Measurements from ENCODE around the gene KCNN3.

The KCNN3 gene

DNA sequence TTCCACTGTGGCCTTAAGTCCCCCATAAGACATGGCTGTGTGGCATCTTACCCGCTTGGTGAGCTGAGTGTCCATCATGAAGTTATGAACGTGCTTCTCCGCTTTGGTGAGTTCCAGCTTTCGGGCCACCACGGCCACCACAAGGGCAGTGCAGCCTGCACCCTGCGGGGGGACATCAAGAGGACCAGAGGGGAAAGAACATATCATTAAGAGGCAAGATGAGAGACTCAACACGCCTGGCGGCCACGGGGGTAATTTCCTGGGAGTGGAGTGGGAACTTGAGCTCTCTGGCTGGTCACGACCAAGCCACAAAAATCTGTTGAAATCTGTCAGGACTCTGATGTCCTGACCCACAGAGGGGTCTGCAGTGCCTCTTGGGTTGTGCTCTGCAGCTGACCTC lies 144.2 kb downstream of the KCNN3 start:
- no peak for DNase-seq

DNA sequence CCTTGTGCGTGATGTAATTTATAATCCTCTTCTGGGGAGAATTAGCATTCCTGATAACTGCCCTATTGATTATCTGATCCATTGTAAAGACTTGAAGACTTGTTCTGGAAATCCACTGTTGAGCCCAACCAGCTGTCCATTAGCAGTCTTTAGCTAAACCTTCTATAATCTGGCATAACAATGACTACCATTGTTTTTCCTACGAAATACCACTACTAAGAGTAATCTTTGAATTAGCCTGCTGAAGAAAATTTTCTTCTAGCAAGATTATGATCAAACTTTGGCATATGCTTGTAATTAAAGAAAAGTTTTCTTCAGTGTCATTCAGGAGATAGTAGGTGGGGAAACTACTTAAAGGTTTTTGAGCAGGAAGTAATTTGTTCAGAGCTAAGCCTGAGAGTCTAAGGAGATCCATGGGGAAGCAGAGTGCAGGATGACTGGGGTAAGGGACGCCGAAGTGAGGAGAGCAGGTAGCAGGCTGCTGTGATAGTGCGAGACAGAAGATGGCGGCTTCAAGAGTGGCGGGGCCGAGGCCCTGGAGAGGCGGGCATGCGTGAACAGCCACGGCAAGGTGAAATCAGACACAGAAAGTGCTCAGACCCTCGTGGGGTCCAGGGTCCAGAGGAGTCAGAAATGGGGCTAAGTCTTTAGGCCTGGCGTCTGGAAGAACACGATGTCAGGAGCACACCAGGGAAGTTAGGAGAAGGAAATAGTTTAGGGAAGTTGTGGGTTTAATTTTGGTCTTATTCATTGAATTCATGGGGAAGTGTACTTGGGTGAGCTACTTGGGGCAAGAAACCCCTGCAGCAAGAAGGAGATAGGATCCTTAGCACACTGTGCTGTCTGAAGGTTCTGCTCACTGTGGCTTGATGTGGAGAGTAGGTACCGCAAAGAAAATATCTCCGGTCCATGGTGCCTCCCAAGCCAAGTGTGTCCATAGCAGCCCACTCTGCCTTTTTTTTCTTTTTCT lies 149.5 kb downstream of the KCNN3 start:
- peak; percentile 63 to 84 (median 81) for DNase-seq

DNA sequence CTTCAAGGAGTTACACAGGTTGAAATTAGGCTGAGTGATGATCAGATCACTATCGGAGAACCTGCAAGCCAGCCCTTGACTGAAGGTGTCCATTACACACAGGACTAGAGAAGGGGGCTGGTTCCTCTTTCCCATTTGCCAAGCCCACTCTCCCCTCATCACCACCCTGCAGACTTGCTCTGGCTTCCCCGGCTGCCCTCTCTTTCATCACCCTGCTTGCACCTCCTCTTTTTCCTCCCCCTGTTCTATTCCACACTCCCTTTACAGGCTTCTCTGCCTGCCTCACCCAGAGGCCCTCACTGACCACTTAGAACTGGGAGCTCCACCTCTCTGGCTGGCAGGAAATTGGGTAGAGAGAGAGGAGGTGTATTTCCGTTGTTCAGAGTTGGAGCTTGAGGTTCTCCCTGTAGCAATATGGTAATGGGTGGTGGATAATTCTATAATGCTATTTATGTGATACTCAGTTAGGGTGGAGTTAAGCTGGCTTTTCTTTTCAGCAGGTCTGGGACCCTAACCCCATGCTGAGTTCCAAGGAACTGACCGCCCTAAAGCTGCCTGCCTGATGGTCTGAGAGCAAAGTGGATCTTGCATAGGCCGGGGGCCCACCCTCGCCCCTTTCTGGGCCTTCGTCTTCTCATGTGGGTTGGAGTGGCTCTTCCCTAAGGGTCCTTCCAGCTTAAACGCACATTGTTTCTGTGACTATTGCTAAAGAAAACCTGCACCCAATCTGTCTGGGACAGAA lies 150.3 kb downstream of the KCNN3 start:
- DNase-seq: peak; percentile 20 to 33 (median 31)

DNA sequence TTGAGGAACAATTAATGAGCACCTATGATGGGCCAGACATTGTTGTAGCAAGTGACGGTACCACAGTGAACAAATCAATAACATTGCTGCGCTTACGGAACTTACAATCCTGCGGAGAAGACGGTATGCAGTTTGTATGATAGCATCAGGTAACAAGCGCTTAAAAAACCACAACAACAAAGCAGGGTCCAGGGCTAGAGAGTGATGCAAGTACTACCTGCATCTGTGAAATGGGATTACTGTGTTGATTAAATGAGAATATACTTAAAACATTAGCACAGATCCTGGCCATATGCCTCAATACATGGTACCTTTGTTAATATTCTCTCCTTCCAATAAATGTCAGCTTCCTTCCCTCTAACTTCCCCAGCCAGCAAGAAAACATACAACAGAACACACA lies 151.5 kb downstream of the KCNN3 start:
- DNase-seq: no peak

DNA sequence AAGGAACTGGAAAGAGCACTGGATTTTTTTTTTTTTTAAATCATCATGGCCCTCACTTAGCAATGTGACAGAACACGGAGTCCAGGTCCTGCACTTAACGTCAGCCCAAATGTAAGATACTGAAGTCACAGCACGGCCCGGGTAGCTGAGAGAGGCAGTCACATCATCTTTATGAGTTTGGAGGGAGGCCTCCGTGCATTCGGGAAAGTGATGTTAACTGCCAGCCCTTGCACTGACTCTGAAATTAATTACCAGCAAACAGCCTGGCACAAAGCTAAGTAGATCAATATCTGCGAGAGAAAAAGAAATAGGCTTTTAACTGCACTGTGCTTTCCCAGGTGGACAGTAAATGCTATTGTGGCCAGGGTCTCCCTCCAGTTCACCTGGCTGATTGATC lies 152.6 kb downstream of the KCNN3 start:
- no peak for DNase-seq

DNA sequence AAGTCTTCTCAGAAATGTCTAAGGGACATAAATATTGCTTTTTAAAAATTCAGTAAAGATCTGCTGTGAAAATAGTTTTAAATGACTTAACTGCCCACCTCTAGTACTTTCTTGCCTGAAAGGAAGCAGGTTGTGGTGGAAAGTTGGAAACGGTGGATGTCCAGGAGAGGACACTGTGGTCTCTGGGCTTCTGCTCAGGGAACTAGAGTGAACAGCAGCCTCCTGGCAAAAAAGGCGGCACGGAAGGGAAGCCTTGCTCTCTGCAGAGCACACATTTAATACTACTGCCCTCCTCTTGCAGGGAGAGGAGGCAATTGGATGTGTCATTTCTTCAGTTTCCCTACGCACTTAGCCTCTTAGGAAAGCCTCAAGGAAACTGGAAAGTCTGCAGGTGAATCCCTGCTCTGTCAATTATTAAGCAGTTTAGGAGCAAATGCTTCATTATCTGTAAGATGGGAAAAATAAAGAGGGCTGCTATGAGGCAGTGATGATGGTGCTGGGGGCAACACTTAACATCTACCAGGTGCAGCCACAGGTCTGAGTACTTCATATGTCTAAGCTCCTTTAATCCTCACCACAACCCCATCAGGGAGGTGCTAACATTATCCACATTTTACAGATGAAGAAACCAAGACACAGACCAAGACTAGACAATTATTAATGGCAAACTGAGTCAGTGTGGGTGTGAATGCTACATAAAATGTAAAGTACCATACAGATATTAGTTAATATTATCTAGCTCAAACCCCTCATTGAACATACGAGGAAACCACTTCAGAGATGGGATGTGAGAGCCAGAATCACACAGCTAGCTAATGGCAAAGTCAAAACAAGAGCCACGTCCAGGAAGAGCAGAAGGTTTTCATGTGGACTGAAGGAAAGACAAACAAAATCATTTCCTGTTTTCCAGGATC lies 153.2 kb downstream of the KCNN3 start:
- no peak for DNase-seq

DNA sequence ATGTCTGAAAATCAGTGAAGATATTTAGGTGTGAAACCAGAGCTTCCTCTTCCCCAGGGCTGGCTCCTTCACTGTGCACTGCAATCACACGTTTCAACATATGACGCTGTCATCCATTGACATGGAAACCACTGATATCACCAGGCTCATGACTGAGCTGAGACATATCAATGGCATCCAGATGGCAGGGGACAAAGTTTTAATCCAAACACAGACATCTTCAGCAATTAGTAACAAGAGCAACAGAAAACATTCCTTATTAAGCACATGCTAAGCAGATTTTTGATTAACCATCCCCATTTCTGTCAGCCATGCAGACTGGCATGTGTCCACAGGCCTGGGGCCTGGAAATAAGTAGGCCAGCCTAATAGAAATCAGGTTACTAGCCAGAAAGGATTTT lies 154.1 kb downstream of the KCNN3 start:
- peak; percentile 83 to 91 (median 91) for DNase-seq

DNA sequence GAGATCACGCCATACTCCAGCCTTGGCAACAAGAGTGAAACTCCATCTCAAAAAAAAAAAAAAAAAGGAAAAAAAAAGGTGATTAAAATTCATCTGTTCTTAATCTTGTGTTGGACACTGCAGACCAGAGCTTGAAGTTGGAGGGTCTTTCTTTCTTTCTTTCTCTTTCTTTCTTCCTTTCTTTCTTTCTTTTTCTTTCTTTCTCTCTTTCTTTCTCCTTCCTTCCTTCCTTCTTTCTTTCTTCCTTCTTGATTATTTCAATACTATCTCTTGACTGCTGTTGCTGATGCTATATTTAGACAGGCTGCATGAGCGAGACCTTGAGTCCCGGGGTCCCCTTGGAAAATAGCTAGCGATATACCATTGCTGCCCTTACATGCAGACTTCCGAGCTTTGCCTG lies 154.7 kb downstream of the KCNN3 start:
- no peak for DNase-seq

DNA sequence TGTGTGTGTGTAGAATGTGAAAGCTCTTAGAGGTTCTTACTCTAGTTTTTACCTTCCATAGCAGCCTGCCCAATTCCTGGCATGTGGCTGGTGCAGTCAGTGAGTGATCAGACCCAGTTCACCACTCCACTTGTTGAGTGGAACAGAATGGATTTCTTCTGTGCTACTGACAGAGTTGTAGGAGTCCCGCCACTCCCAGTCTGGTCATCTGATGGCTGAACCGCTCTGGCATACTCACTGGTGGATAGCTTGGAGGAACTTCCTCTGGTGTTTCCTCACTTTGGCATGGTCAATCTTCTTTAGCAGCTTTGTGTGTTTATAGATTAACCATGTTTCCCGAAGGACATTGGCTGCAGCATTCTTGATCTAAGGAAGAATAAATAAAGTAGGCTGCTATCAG lies 155.4 kb downstream of the KCNN3 start:
- peak; percentile 85 to 92 (median 90) for DNase-seq

DNA sequence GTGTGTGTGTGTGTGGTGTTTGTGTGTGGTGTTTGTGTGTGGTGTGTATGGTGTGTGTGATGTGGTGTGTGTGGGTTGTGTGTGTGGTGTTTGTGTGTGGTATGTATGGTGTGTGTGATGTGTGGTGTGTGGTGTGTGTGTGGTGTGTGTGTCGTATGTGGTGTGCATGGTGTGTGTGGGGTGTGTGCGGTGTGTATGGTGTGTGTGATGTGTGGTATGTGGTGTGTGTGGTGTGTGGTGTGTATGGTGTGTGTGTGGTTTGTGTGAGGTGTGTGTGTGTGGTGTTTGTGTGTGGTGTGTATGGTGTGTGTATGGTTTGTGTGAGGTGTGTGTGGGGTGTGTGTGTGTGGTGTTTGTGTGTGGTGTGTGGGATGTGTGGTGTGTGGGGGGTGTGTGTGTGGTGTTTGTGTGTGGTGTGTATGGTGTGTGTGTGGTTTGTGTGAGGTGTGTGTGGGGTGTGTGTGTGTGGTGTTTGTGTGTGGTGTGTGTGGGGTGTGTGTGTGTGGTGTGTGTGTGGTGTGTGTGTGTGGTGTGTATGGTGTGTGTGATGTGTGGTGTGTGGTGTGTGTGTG lies 155.9 kb downstream of the KCNN3 start:
- DNase-seq: no peak

DNA sequence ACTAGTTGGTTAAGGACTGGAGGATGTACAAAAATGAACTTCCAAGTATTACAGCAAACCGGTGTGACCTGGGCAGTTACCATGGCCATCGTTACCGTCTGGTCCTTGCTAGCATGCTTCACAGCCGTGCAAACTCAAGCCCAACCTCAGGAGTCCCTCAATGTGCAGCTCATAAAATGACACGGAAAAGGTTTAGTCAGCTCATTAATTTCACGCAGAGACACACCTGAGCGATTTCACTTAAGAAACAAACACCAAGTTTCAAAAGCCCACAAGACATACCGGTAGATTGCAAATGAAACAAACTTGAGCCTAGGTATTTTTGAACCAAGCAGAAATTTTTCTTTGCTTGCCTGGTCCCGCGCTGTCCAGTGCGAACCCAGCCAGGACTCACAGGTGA lies 157.1 kb downstream of the KCNN3 start:
- DNase-seq: no peak

DNA sequence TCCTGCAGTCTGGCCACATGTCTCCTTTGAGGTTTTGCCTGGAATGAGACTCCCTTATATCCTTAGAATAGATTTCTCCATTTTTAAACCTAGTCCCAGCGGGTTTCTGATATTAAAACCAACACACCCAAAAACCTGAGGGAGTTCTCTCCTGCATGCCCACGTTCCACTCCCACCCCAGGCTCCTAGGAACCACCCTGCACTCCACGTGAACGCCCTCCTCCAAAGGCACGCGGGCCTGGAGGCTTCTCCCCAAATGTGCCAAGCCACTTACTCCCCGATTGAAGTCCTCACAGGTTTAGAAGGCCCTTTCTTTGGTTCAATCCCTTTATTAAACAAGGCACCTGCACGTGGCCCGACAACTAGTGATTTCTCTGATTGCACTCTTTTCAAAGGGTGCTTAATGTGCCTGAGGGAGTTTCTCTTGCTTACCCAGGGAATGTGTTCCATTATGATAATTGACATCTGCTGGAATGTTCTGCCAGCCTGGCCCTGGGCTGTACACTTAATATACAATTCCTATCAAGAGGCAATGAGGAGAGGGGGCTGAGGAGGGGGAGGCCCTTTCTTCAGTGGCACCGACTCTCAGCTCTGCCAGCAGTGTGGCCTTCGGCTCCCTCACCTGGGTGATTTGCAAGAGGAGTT lies 157.8 kb downstream of the KCNN3 start:
- no peak for DNase-seq

DNA sequence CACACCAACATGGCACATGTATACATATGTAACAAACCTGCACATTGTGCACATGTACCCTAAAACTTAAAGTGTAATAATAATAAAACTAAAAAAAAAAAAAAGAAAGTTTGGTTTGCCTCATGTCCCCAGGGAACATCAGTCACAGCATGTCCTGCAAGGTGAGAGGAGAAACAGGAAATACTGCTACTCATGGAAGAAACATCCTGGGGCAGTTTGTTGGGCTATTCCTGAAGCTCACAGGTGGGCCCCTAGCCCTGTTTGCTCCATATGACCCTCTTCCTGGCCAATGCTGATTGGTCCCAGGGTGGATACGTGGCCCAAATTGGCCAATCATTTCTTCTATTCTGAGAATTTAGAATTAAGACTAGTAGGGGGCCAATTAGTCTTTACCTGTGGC lies 158.7 kb downstream of the KCNN3 start:
- no peak for DNase-seq

DNA sequence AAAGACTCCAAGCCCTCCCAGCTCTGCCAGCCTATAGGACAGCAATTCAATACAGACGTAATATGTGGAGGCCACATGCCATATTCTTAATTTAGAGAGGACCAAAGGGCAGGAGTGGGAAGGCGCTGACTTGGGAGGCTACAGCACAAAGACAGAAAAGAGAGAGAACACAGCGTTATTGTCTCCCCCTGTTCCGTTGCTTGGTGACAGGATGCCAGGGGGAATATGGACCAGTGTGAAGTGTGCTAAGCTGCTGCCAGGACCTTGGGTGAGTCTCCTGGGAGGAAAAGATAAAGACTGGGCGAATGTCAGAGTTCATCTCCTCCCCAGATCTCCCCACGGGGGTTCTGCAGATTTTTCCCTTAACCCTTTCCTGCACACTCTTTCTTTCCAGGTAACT lies 160.0 kb downstream of the KCNN3 start:
- no peak for DNase-seq

DNA sequence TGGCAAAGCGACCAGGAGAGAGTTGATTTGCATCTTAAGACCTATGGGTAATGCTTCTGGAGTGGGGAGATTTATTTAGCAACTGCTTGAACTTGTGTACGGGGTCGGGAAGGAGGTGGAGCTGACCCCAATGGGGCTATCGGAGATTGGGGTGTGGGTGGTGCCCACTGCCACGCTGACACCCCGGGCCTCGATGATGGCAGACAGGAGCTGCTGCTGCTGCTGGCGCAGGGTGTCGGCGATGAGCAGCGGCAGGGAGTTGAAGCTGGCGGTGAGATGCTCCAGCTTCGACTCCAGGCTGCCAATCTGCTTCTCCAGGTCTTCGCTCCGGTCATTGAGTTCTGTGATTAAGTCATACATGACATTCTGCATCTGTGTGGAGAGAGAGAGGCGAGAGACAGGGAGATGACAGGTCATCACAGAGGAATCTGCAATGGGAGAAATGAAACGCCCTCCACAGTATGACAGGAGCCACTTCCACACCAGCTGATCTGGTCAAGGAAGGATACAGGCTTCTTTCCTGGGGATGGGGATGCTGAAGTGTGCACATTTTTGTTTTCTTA lies 162.1 kb downstream of the KCNN3 start:
- no peak for DNase-seq

DNA sequence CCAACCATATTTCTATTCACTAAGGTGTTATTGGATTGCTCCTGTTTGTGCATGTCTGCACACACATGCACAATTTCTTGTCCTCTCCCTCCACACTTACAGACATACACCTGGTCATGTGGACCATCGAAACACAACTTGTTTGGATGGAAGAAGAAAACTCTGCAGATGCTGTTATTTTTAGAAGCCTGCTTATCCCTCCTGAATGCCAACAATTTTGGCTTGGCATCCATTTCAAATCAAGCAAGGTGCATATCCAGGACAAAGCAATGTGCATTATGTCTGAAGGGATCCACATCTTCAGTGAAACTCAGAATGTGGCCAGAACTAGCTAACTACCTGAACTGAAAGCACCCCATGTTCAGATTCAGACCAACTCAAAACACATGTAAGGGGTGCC lies 163.2 kb downstream of the KCNN3 start:
- DNase-seq: no peak

DNA sequence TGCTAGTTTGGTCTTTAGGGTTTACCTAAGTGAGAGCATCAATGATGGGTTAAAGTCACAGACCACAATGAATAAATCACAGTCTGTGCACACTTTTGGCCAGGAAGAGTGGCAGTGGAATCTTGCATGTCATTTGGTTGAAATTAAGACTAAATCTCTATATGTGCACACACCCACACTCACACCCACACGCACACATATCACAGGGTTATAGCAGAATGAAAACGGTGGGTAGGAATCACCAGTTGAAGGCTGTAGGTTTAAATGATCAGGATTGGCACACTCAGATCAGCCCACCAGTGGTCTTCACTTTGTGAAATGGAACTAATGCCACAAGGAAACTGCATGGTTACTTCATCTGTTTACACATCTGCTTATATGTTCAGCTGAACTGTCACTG lies 164.5 kb downstream of the KCNN3 start:
- no peak for DNase-seq

DNA sequence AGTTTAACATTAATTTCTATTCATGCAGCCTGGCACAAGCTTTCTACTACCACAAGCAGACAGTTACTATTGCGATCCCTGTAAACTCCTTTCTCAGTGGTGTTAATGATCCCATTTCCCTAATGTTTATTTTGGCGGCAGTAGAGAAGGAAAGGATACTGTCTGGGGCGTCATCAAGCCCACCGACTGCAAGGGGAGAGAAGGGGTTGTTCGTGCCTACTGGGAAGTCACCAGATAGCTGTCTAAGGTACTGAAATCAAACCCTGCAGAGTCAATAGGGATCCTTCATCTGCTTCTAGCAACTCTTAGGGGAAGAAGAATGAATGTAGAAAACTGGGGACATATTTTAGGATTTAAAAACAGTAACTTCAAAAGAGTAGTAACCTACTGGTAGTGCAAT lies 166.9 kb downstream of the KCNN3 start:
- DNase-seq: no peak

DNA sequence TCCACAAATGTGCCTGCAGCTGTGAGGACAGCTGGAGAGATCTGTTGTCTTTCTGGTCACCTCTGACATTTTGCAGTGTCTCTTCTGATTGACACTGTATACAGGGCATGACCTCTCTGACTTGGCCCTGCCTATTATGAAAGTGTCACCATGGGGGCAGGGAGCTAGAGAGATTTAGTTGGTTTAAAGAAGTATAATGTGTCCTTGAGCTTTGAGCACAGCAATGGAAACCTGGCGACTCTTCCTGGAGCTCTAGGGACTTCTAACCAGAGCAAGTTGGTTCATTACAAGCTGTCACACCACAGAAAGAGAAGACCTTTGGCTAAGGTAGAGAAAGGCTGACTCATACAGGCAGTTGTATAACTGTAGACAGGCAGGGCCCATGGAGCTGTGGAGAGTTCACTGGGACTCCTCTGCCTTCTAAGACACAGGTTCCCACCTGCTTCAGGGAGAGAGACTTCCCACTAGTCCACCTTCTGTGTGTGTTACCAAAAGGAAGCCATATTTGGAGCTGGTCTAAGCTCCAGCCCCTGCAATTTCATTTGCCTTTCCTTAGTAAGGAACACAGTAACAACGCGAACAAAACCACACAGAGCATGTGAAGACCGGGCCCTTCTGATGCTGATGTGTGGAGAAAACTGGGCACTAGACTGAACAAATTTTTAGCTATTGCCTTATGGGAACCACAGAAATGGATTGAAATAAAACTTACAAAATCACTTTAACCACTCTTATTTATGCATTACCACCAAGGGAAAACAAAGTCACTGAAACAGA lies 171.6 kb downstream of the KCNN3 start:
- DNase-seq: no peak

DNA sequence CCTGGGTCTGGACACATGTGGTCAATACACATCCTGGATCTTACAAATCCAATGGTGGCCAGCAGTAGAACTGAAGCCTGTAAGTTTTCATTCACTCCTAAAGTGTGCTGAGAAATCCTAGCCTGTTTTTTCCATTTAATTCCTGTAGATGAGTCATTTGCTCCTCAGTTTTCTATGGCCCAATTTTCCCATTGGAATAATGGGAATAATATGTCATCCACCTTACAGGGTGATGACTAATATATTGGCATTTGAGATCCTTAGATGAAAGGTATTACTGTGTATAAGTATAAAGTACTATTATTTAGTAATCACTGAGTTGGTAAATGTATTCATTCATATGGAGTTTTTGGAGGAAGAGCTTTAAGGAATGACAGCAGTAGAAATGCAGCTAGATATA lies 172.4 kb downstream of the KCNN3 start:
- DNase-seq: no peak

DNA sequence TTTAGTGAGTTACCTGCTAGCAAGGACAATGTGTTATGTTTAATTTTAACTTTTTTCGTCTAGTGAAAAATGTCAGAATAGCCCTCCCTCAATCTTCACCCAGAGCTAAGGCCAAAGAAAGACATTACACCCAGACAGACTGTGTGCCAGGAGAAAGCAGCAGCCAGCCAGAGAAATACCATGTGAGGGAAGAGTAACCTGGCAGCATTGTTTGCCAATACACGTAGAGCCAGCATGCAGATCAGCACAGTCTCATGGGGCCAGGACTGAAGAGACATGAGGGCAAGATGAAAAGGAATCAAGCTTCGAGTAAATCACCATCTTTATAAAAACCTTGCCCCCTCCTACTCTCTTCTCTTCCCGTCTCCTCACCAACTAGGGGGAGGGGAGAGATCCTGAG lies 173.6 kb downstream of the KCNN3 start:
- DNase-seq: no peak
